Measurements from ENCODE around the gene AP4M1.
A peak's percentile ranks its signal among the peaks of the same experiment; 100 is the strongest.

Gene AP4M1

DNA sequence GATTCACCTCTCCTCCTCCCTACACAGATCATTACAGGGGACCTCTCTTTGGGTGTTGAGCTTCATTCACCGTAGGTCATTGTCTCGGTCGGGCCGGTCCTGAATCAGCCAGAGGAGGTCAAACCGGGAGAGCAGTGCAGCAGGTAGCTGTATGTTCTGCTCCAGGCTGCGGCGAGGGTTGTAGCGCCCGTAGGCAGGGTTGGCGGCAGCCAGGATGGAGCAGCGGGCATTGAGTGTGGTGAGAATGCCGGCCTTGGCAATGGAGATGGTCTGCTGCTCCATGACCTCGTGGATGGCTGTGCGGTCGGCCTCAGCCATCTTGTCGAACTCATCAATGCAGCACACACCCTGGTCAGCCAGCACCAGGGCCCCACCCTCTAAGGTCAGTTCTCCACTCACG lies 5.7 kb upstream of the AP4M1 start:
- TF ChIP-seq, protein P1, sequence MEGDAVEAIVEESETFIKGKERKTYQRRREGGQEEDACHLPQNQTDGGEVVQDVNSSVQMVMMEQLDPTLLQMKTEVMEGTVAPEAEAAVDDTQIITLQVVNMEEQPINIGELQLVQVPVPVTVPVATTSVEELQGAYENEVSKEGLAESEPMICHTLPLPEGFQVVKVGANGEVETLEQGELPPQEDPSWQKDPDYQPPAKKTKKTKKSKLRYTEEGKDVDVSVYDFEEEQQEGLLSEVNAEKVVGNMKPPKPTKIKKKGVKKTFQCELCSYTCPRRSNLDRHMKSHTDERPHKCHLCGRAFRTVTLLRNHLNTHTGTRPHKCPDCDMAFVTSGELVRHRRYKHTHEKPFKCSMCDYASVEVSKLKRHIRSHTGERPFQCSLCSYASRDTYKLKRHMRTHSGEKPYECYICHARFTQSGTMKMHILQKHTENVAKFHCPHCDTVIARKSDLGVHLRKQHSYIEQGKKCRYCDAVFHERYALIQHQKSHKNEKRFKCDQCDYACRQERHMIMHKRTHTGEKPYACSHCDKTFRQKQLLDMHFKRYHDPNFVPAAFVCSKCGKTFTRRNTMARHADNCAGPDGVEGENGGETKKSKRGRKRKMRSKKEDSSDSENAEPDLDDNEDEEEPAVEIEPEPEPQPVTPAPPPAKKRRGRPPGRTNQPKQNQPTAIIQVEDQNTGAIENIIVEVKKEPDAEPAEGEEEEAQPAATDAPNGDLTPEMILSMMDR (IDR thresholded peaks at IDR 0.05; ENCODE audit: borderline replicate concordance, control extremely low read depth, extremely low read depth, insufficient read depth, missing control alignments): no peak
- no peak for DNase-seq (ENCODE audit: low spot score)
- in situ Hi-C loops (cut with MboI; ENCODE audit: low sequenced_read_pairs, unreplicated experiment): no loop called here

DNA sequence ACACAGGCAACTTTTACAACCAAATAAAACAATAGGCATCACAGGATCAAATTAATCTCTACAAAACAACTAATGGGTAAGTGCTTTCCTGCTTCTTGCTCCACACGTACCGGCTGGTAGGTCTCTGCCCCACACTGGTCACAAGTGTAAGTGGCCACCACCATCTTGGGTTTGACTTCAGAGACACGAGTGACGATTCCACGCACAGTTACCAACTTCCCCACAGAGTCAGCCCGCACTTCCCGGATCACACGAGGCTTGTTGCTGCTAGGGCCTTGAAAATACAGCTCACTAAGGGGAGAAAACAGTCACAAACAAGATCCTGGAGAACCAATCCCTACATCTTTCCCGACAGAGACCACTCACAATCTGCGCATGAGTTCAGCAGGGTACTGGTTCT lies 2.5 kb upstream of the AP4M1 start:
- TF ChIP-seq, protein P1 (IDR thresholded peaks at IDR 0.05; ENCODE audit: borderline replicate concordance, control extremely low read depth, extremely low read depth, insufficient read depth, missing control alignments): no peak
- in situ Hi-C loops (cut with MboI; ENCODE audit: low sequenced_read_pairs, unreplicated experiment): no loop called here

DNA sequence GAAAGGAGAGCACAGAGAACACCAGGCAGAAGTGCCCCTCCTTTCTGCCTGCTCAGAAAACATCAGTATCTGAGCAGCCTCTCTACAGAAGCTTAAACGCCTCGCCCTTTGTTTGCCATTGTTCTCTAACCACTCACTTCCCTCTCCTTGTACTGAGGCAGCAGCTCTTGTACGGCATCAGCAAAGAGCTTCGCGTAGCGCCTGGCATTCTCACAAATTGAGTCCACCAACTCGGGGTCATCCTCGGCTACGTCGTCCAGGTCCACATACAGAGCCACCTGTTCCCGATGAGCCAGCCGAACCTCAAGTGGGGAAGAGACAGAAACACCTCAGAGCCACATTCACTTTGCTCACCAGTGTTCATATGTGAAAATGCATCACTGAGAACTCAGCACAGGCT lies 2.0 kb upstream of the AP4M1 start:
- in situ Hi-C loops (cut with MboI; ENCODE audit: low sequenced_read_pairs, unreplicated experiment): no loop called here
- TF ChIP-seq, protein P1 (IDR thresholded peaks at IDR 0.05; ENCODE audit: borderline replicate concordance, control extremely low read depth, extremely low read depth, insufficient read depth, missing control alignments): no peak
- DNase-seq (ENCODE audit: low spot score): no peak

More for the DNA sequence above, 2.5 kb upstream of the AP4M1 start:
- no peak for DNase-seq (ENCODE audit: low spot score)

DNA sequence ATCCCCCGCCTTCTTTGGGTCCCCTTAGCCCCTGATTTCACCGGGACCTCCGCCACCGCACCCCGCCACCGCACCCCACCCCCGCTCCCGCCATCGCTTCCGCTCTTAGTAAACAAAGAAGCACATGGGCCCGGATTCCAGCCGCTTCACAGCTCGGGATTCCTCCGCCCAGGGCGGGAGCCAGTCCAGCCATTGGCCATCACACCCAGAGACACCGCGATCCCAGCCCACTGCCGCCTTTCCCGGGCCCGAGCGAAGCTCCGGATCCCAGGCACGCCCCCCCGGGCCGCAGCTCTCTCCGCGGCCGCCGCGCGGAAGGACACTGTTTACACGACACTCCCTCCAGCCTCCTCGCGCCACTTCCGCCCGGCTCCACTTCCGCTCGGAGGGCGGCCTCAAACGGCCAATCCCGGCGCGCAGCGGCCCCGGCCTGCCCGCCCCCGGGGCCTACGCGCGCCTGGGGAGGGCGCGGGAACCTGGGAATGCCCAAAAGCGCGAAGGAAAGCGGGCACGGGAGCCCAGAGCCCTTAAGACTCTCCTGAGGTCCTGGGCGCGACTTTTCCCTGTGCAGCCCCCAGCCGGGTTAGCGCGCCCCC lies 925 bp upstream of the AP4M1 start:
- peak; percentile 94 for DNase-seq (ENCODE audit: low spot score)
- TF ChIP-seq, protein P1 (IDR thresholded peaks at IDR 0.05; ENCODE audit: borderline replicate concordance, control extremely low read depth, extremely low read depth, insufficient read depth, missing control alignments): no peak
- in situ Hi-C loops (cut with MboI; ENCODE audit: low sequenced_read_pairs, unreplicated experiment): no loop called here

DNA sequence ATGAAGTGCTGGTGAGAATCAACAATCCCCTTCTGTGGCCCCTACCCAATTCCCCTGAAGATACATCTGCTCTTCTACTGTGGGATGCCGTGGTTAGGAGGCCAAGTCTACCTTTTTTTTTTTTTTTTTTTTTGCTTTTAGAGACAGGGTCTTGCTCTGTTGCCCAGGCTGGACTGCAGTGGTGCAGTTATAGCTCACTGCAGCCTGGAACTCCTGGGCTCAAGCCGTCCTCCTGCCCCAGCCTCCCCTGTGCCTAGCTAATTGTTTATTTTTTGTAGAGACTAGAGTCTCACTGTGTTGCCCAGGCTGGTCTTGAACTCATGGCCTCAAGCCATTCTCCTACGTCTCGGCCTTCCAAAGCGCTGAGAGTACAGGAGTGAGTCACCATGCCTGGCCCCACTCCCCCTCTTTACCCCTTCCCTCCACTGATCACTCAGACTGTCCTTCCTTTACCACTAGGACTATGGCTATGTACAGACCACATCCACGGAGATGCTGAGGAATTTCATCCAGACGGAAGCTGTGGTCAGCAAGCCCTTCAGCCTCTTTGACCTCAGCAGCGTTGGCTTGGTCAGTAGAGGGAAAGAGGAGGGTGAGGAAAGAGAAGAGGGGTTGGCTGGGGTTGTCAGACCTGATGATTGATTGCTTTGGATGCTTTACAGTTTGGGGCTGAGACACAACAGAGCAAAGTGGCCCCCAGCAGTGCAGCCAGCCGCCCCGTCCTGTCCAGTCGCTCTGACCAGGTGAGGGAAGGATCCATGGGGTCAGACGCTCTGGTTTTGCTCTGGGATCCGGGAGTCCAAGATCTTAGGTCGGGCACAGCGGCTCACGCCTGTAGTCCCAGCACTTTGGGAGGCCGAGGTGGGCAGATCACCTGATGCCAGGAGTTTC lies 1.8 kb downstream of the AP4M1 start:
- in situ Hi-C loops (cut with MboI; ENCODE audit: low sequenced_read_pairs, unreplicated experiment): no loop called here
- TF ChIP-seq, protein P1 (IDR thresholded peaks at IDR 0.05; ENCODE audit: borderline replicate concordance, control extremely low read depth, extremely low read depth, insufficient read depth, missing control alignments): no peak
- DNase-seq (ENCODE audit: low spot score): no peak

DNA sequence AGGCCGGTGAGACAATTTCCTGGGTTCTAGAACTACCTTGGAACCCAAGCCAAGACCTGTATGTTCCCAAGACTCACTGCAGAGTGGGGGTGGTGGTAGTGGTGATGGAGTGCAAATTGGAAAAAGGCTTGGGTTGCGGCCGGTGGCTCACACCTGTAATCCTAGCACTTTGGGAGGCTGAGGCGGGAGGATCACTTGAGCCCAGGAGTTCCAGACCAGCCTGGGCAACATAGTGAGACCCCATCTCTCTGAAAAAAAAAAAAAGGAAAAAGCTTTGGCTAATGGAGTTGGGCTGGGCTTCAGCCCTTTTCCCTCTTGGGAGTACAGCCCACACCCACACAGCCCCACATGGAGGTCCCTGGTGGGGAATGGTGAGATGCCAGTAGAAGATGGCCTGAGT lies 4.1 kb downstream of the AP4M1 start:
- TF ChIP-seq, protein P1 (IDR thresholded peaks at IDR 0.05; ENCODE audit: borderline replicate concordance, control extremely low read depth, extremely low read depth, insufficient read depth, missing control alignments): no peak

More for the DNA sequence above, 4.1 kb downstream of the AP4M1 start:
- in situ Hi-C loops (cut with MboI; ENCODE audit: low sequenced_read_pairs, unreplicated experiment): no loop called here
- DNase-seq (ENCODE audit: low spot score): no peak

Data from GM13976 (cell line).